Measurements from ENCODE around the gene SGSH.

GRCh38 chr17:80160536-80160935 is 59.6 kb downstream of the SGSH start:
- TF ChIP-seq EZH2 (IDR thresholded peaks at IDR 0.05; ENCODE audit: insufficient read depth, poor library complexity, severe bottlenecking), result no peak
- no peak for TF ChIP-seq EZH2phosphoT487 (IDR thresholded peaks at IDR 0.05; ENCODE audit: insufficient read depth, low read depth)

Data from GM23248 (cell line).